ENCODE measurements around the gene NFE2L1.

The NFE2L1 gene

DNA sequence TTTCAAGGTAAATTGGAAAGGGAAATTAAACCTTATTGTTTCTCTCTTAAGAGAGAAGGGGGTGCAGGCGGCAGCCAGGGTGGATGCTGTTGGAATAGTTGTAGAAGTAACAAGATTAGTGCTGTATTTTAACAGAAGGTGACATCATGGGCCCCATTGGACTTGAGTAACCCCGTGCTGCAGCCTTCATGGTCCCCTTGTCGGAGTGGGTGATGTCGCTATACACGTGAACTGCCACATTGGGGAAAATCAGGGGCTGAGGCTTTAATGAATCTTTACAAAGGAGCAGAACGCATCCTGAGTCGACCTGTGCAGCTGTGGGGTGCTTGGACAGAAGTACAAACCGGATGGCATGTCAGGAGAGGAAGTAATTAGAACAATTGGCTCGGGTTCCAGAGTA lies 62.6 kb downstream of the NFE2L1 start:
- no peak for DNase-seq (ENCODE audit: low read depth in 2 of 2)
